ENCODE results near the gene PPP6R2.
A peak's percentile ranks its signal among the peaks of the same experiment; 100 is the strongest.

The PPP6R2 gene

GRCh38 chr22:50471962-50472361 lies 128.8 kb downstream of the PPP6R2 start:
- H3K27me3 ChIP-seq (replicated peaks; ENCODE audit: control insufficient read depth, insufficient read depth, low read length): no peaks in the 10 kb centered on the region
- no peaks in the 10 kb centered on the region for H3K9me3 ChIP-seq (ENCODE audit: control insufficient read depth, low read length)
- peaks cover 25% of the 10 kb centered on the region for H3K4me1 ChIP-seq (ENCODE audit: control insufficient read depth, insufficient read depth, low read length)
- no peak overlapping the region for H3K9ac ChIP-seq (ENCODE audit: low read length)
- no peak overlapping the region for H3K4me3 ChIP-seq (ENCODE audit: low read length)
- no peak for DNase-seq (ENCODE audit: low read depth)
- H3K36me3 ChIP-seq (ENCODE audit: control insufficient read depth, insufficient read depth, low read length, severe bottlenecking): peaks cover 5% of the 10 kb centered on the region

GRCh38 chr22:50473088-50473487 lies 130.0 kb downstream of the PPP6R2 start:
- Histone ChIP-seq H3K9me3 (ENCODE audit: control insufficient read depth, low read length) (no peaks in the 10 kb centered on the region), H3K4me3 (ENCODE audit: low read length) (peak overlapping the region; percentile 84), H3K9ac (ENCODE audit: low read length) (peak overlapping the region; percentile 84), H3K27me3 (replicated peaks; ENCODE audit: control insufficient read depth, insufficient read depth, low read length) (no peaks in the 10 kb centered on the region), H3K4me1 (ENCODE audit: control insufficient read depth, insufficient read depth, low read length) (peaks cover 25% of the 10 kb centered on the region), H3K36me3 (ENCODE audit: control insufficient read depth, insufficient read depth, low read length, severe bottlenecking) (no peaks in the 10 kb centered on the region)
- DNase-seq (ENCODE audit: low read depth): no peak

GRCh38 chr22:50473855-50474671 lies 130.9 kb downstream of the PPP6R2 start:
- H3K36me3 ChIP-seq (ENCODE audit: control insufficient read depth, insufficient read depth, low read length, severe bottlenecking): no peaks in the 10 kb centered on the region
- H3K9me3 ChIP-seq (ENCODE audit: control insufficient read depth, low read length): no peaks in the 10 kb centered on the region
- DNase-seq (ENCODE audit: low read depth): peak; percentile 76
- H3K4me3 ChIP-seq (ENCODE audit: low read length): peak overlapping the region; percentile 84
- peak overlapping the region; percentile 84 for H3K9ac ChIP-seq (ENCODE audit: low read length)
- H3K27me3 ChIP-seq (replicated peaks; ENCODE audit: control insufficient read depth, insufficient read depth, low read length): no peaks in the 10 kb centered on the region
- peaks cover 22% of the 10 kb centered on the region for H3K4me1 ChIP-seq (ENCODE audit: control insufficient read depth, insufficient read depth, low read length)

GRCh38 chr22:50474710-50475651 lies 131.9 kb downstream of the PPP6R2 start, which contains the start of gene SBF1:
Gene SBF1, minus strand, starts transcription at chr22:50475035. Its CDS starts 195 bp downstream, at chr22:50474840.
- Histone ChIP-seq H3K9me3 (ENCODE audit: control insufficient read depth, low read length) (no peaks in the 10 kb centered on the region), H3K9ac (ENCODE audit: low read length) (peak within 1 kb of the TSS; percentile 86), H3K36me3 (ENCODE audit: control insufficient read depth, insufficient read depth, low read length, severe bottlenecking) (no peaks in the 10 kb centered on the region), H3K4me1 (ENCODE audit: control insufficient read depth, insufficient read depth, low read length) (peaks cover 19% of the 10 kb centered on the region), H3K4me3 (ENCODE audit: low read length) (peak within 1 kb of the TSS; percentile 84), H3K27me3 (replicated peaks; ENCODE audit: control insufficient read depth, insufficient read depth, low read length) (peaks cover 5% of the 10 kb centered on the region)
- DNase-seq (ENCODE audit: low read depth): peak; percentile 98

- no peaks in the 10 kb centered on the region for H3K36me3 ChIP-seq (ENCODE audit: control insufficient read depth, insufficient read depth, low read length, severe bottlenecking)
- peak overlapping the region; percentile 84 for H3K4me3 ChIP-seq (ENCODE audit: low read length)
- no peak for DNase-seq (ENCODE audit: low read depth)
- H3K9ac ChIP-seq (ENCODE audit: low read length): peak overlapping the region; percentile 86
- H3K4me1 ChIP-seq (ENCODE audit: control insufficient read depth, insufficient read depth, low read length): peaks cover 14% of the 10 kb centered on the region
- no peaks in the 10 kb centered on the region for H3K9me3 ChIP-seq (ENCODE audit: control insufficient read depth, low read length)
- H3K27me3 ChIP-seq (replicated peaks; ENCODE audit: control insufficient read depth, insufficient read depth, low read length): peaks cover 10% of the 10 kb centered on the region
Observed at GRCh38 chr22:50475652-50476002, 132.5 kb downstream of the PPP6R2 start.

GRCh38 chr22:50476868-50477267 lies 133.7 kb downstream of the PPP6R2 start:
- H3K27me3 ChIP-seq (replicated peaks; ENCODE audit: control insufficient read depth, insufficient read depth, low read length): peaks cover 10% of the 10 kb centered on the region
- H3K4me1 ChIP-seq (ENCODE audit: control insufficient read depth, insufficient read depth, low read length): peaks cover 14% of the 10 kb centered on the region
- H3K9ac ChIP-seq (ENCODE audit: low read length): no peak overlapping the region
- H3K36me3 ChIP-seq (ENCODE audit: control insufficient read depth, insufficient read depth, low read length, severe bottlenecking): no peaks in the 10 kb centered on the region
- no peaks in the 10 kb centered on the region for H3K9me3 ChIP-seq (ENCODE audit: control insufficient read depth, low read length)
- no peak for DNase-seq (ENCODE audit: low read depth)
- no peak overlapping the region for H3K4me3 ChIP-seq (ENCODE audit: low read length)

GRCh38 chr22:50477923-50478322 lies 134.8 kb downstream of the PPP6R2 start:
- Histone ChIP-seq H3K9me3 (ENCODE audit: control insufficient read depth, low read length) (no peaks in the 10 kb centered on the region), H3K36me3 (ENCODE audit: control insufficient read depth, insufficient read depth, low read length, severe bottlenecking) (no peaks in the 10 kb centered on the region), H3K27me3 (replicated peaks; ENCODE audit: control insufficient read depth, insufficient read depth, low read length) (peaks cover 10% of the 10 kb centered on the region), H3K9ac (ENCODE audit: low read length) (no peak overlapping the region), H3K4me1 (ENCODE audit: control insufficient read depth, insufficient read depth, low read length) (peaks cover 13% of the 10 kb centered on the region), H3K4me3 (ENCODE audit: low read length) (no peak overlapping the region)
- no peak for DNase-seq (ENCODE audit: low read depth)

- Histone ChIP-seq H3K4me3 (ENCODE audit: low read length) (no peak overlapping the region), H3K9me3 (ENCODE audit: control insufficient read depth, low read length) (no peaks in the 10 kb centered on the region), H3K27me3 (replicated peaks; ENCODE audit: control insufficient read depth, insufficient read depth, low read length) (peaks cover 10% of the 10 kb centered on the region), H3K4me1 (ENCODE audit: control insufficient read depth, insufficient read depth, low read length) (peaks cover 3% of the 10 kb centered on the region), H3K36me3 (ENCODE audit: control insufficient read depth, insufficient read depth, low read length, severe bottlenecking) (no peaks in the 10 kb centered on the region), H3K9ac (ENCODE audit: low read length) (no peak overlapping the region)
- DNase-seq (ENCODE audit: low read depth): no peak
Observed at GRCh38 chr22:50479721-50480120, 136.6 kb downstream of the PPP6R2 start.

- Histone ChIP-seq H3K9me3 (ENCODE audit: control insufficient read depth, low read length) (no peaks in the 10 kb centered on the region), H3K4me1 (ENCODE audit: control insufficient read depth, insufficient read depth, low read length) (no peaks in the 10 kb centered on the region), H3K36me3 (ENCODE audit: control insufficient read depth, insufficient read depth, low read length, severe bottlenecking) (no peaks in the 10 kb centered on the region), H3K27me3 (replicated peaks; ENCODE audit: control insufficient read depth, insufficient read depth, low read length) (peaks cover 10% of the 10 kb centered on the region), H3K4me3 (ENCODE audit: low read length) (peak overlapping the region; percentile 82), H3K9ac (ENCODE audit: low read length) (peak overlapping the region; percentile 85)
- DNase-seq (ENCODE audit: low read depth): no peak
Observed at GRCh38 chr22:50481045-50481439, 137.9 kb downstream of the PPP6R2 start.

- H3K9me3 ChIP-seq (ENCODE audit: control insufficient read depth, low read length): no peaks in the 10 kb centered on the region
- peak; percentile 73 for DNase-seq (ENCODE audit: low read depth)
- H3K9ac ChIP-seq (ENCODE audit: low read length): peak within 1 kb of the TSS; percentile 85
- H3K36me3 ChIP-seq (ENCODE audit: control insufficient read depth, insufficient read depth, low read length, severe bottlenecking): no peaks in the 10 kb centered on the region
- H3K4me1 ChIP-seq (ENCODE audit: control insufficient read depth, insufficient read depth, low read length): no peaks in the 10 kb centered on the region
- peak within 1 kb of the TSS; percentile 82 for H3K4me3 ChIP-seq (ENCODE audit: low read length)
- peaks cover 10% of the 10 kb centered on the region for H3K27me3 ChIP-seq (replicated peaks; ENCODE audit: control insufficient read depth, insufficient read depth, low read length)
Observed at GRCh38 chr22:50481440-50482106, 138.4 kb downstream of the PPP6R2 start, which contains the start of gene ADM2. Gene ADM2, plus strand, starts transcription at chr22:50481543. Its CDS starts 305 bp downstream, at chr22:50481848.

All from adipocyte (in vitro differentiated cells).